Calu3 (cell line): ENCODE data around the gene THSD7B. TPM values are rescaled to one million over a fixed set of nuclear protein-coding genes. Genes with fewer than 3 reads are reported as not detected.

Experiments used
- BruUV-seq: library from RNA; stranded (reverse); fragments of 400-500 nt; replicated peaks from 2 replicates; lab custom pipeline; 2021; lab: Mats Ljungman, UMichigan
- CTCF ChIA-PET: fragments of 300-600 bp; sonication (Branson Sonifier 250); formaldehyde crosslinking; loops from one replicate; lab custom pipeline; 2022; ENCODE audit warnings: antibody characterized with exemption; lab: Charles Lee
- DNase-seq: peaks from one replicate; pipeline ENCODE4 v3.0.0; 2022
- H3K27ac Mint-ChIP-seq: one replicate; pipeline ENCODE4 v1.8.0; 2022; ENCODE audit warnings: mixed read lengths; ENCODE audit not compliant: unreplicated experiment
- H3K27me3 Mint-ChIP-seq: one replicate; pipeline ENCODE4 v1.8.0; 2022; ENCODE audit warnings: mixed read lengths; ENCODE audit not compliant: unreplicated experiment
- H3K36me3 Mint-ChIP-seq: one replicate; pipeline ENCODE4 v1.8.0; 2022; ENCODE audit warnings: mild to moderate bottlenecking, moderate library complexity, mixed read lengths; ENCODE audit not compliant: insufficient read depth, unreplicated experiment
- H3K4me1 Mint-ChIP-seq: one replicate; pipeline ENCODE4 v1.8.0; 2022; ENCODE audit warnings: mild to moderate bottlenecking, low read depth, mixed read lengths; ENCODE audit not compliant: unreplicated experiment
- H3K4me3 Mint-ChIP-seq: one replicate; pipeline ENCODE4 v1.8.0; 2022; ENCODE audit warnings: mild to moderate bottlenecking, low read depth, moderate library complexity, mixed read lengths; ENCODE audit not compliant: unreplicated experiment
- H3K9me3 Mint-ChIP-seq: one replicate; pipeline ENCODE4 v1.8.0; 2022; ENCODE audit warnings: low read depth, mixed read lengths; ENCODE audit not compliant: unreplicated experiment
- CTCF ChIP-seq: fragments of 200-600 bp; IDR thresholded peaks from one replicate; pipeline ENCODE4 v1.8.0; 2022; ENCODE audit warnings: antibody characterized with exemption; ENCODE audit not compliant: unreplicated experiment
- intact Hi-C: fragments of 100-400 bp; cut with micrococcal nuclease; formaldehyde crosslinking; loops from one replicate; pipeline ENCODE4 v1.10.0; 2022; ENCODE audit not compliant: unreplicated experiment
- total RNA-seq: library from RNA; stranded (reverse); gene quantifications from 2 replicates; pipeline ENCODE4 v1.2.3, GENCODE V29; 2022

Gene THSD7B
- total RNA-seq, 1 experiment from 2014 or later = not detected

DNA sequence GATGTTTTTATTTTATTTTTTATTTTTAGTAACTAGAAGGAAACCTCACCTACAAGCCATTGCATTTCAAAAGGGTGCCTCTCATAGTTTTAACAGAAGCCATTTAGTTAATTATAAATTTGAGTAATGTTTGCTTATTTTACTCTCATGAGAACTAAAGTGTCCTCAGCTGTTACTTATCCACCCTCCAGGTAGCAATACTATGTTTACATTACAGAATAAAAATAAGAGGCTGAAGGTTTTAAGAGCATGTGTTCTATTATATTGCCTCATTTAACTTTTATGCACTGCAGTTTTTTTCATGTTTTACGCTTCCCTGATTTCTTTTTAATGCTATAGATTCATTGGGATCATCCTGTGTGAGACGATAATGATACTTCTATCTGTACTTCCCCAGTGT, 235.5 kb downstream of the THSD7B start:
- intact Hi-C loops = no loop called here
- Mint-ChIP-seq H3K4me3 (no peak overlapping the region), H3K4me1 (no peaks in the 10 kb centered on the region), H3K27me3 (no peaks in the 10 kb centered on the region), H3K9me3 (peaks cover 2% of the 10 kb centered on the region), H3K27ac (no peak overlapping the region), H3K36me3 (no peaks in the 10 kb centered on the region)
- DNase-seq = no peak
- CTCF ChIA-PET = interaction anchor here (0.6 kb wide), 1 partner anchor 81 kb away, joined by 3 read pairs; no protein-coding TSS in a partner anchor
- TF ChIP-seq CTCF = no peak
- no TSS peak for BruUV-seq

GRCh38 chr2:137002896-137003295, 237.6 kb downstream of the THSD7B start:
- CTCF ChIA-PET = interaction anchor here (0.7 kb wide), 1 partner anchor 1944 kb away, joined by 3 read pairs; no protein-coding TSS in a partner anchor
- Mint-ChIP-seq H3K27ac (no peak overlapping the region), H3K4me1 (no peaks in the 10 kb centered on the region), H3K4me3 (no peak overlapping the region), H3K9me3 (peaks cover 2% of the 10 kb centered on the region), H3K27me3 (no peaks in the 10 kb centered on the region), H3K36me3 (no peaks in the 10 kb centered on the region)
- DNase-seq = no peak
- TF ChIP-seq CTCF = no peak
- BruUV-seq = no TSS peak
- intact Hi-C loops = no loop called here

GRCh38 chr2:137005210-137005609, 239.9 kb downstream of the THSD7B start:
- Mint-ChIP-seq H3K27ac (no peak overlapping the region), H3K4me1 (no peaks in the 10 kb centered on the region), H3K27me3 (no peaks in the 10 kb centered on the region), H3K36me3 (no peaks in the 10 kb centered on the region), H3K9me3 (peaks cover 2% of the 10 kb centered on the region), H3K4me3 (no peak overlapping the region)
- no peak for TF ChIP-seq CTCF
- CTCF ChIA-PET = no interaction called here
- DNase-seq = no peak
- intact Hi-C loops = no loop called here
- no TSS peak for BruUV-seq

GRCh38 chr2:137007938-137008337, 242.6 kb downstream of the THSD7B start:
- no peaks in the 10 kb centered on the region for H3K9me3 Mint-ChIP-seq
- no peak overlapping the region for H3K4me3 Mint-ChIP-seq
- H3K36me3 Mint-ChIP-seq = no peaks in the 10 kb centered on the region
- CTCF ChIA-PET = no interaction called here
- intact Hi-C loops = no loop called here
- no peak overlapping the region for H3K27ac Mint-ChIP-seq
- no peaks in the 10 kb centered on the region for H3K27me3 Mint-ChIP-seq
- no peaks in the 10 kb centered on the region for H3K4me1 Mint-ChIP-seq
- TF ChIP-seq CTCF = no peak
- no peak for DNase-seq
- no TSS peak for BruUV-seq
